Ascending aorta (tissue), 2 donors: ENCODE measurements around the gene OR51D1. TPM values are rescaled to one million over a fixed set of nuclear protein-coding genes. Genes with fewer than 3 reads are reported as not detected.
A peak's percentile ranks its signal among the peaks of the same experiment; 100 is the strongest.

Experiments used
- DNase-seq, 2 donors: peaks; one replicate each; pipeline ENCODE4 v3.0.0-alpha.2; 2019; ENCODE audit warnings: low spot score in 2 of 2
- H3K27ac ChIP-seq, 2 donors: fragments of 200-600 bp; sonication (generic); one replicate each; pipeline ENCODE4 v1.5.1; 2016 to 2017; ENCODE audit warnings: mild to moderate bottlenecking in 1 of 2
- H3K27me3 ChIP-seq: fragments of 200-600 bp; sonication (generic); one replicate; pipeline ENCODE4 v1.5.1; 2017
- H3K36me3 ChIP-seq, 2 donors: fragments of 200-600 bp; sonication (generic); one replicate each; pipeline ENCODE4 v1.5.1; 2016
- H3K4me1 ChIP-seq, 2 donors: fragments of 200-600 bp; sonication (generic); one replicate each; pipeline ENCODE4 v1.5.1; 2016 to 2017; ENCODE audit warnings: mild to moderate bottlenecking in 1 of 2
- H3K4me3 ChIP-seq, 2 donors: fragments of 200-600 bp; sonication (generic); one replicate each; pipeline ENCODE4 v1.5.1; 2016 to 2017; ENCODE audit warnings: mild to moderate bottlenecking in 1 of 2
- H3K9me3 ChIP-seq, 2 donors: fragments of 200-600 bp; sonication (generic); one replicate each; pipeline ENCODE4 v1.5.1; 2016
- intact Hi-C: fragments of 100-400 bp; cut with DNase I; formaldehyde crosslinking; loops from one replicate; pipeline ENCODE4 v1.15.1; 2023
- total RNA-seq: library from RNA; depleted of rRNA; stranded (reverse); fragments of >200 nt; gene quantifications from one replicate; pipeline ENCODE4 v1.1.0, GENCODE V29; 2016
- TF ChIP-seq, protein P1 (sequence below), 3 experiments: fragments of 200-600 bp in 2 of 3; fragments of 450-650 bp in 1 of 3; sonication (generic) in 2 of 3; IDR thresholded peaks; one replicate each; pipeline ENCODE4 v1.5.1; 2016 to 2019; ENCODE audit warnings: antibody characterized with exemption in 3 of 3, mild to moderate bottlenecking in 1 of 3, moderate library complexity in 1 of 3

Gene OR51D1, protein sequence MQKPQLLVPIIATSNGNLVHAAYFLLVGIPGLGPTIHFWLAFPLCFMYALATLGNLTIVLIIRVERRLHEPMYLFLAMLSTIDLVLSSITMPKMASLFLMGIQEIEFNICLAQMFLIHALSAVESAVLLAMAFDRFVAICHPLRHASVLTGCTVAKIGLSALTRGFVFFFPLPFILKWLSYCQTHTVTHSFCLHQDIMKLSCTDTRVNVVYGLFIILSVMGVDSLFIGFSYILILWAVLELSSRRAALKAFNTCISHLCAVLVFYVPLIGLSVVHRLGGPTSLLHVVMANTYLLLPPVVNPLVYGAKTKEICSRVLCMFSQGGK
- not detected for total RNA-seq

- H3K36me3 ChIP-seq = no peaks in the 10 kb centered on the region
- H3K27me3 ChIP-seq = no peaks in the 10 kb centered on the region
- TF ChIP-seq, protein P1, sequence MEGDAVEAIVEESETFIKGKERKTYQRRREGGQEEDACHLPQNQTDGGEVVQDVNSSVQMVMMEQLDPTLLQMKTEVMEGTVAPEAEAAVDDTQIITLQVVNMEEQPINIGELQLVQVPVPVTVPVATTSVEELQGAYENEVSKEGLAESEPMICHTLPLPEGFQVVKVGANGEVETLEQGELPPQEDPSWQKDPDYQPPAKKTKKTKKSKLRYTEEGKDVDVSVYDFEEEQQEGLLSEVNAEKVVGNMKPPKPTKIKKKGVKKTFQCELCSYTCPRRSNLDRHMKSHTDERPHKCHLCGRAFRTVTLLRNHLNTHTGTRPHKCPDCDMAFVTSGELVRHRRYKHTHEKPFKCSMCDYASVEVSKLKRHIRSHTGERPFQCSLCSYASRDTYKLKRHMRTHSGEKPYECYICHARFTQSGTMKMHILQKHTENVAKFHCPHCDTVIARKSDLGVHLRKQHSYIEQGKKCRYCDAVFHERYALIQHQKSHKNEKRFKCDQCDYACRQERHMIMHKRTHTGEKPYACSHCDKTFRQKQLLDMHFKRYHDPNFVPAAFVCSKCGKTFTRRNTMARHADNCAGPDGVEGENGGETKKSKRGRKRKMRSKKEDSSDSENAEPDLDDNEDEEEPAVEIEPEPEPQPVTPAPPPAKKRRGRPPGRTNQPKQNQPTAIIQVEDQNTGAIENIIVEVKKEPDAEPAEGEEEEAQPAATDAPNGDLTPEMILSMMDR (IDR thresholded peaks at IDR 0.05) = peak; percentile 41 to 83 (median 78)
- H3K4me3 ChIP-seq = peak within 1 kb of the TSS in 1 of 2 donors; percentile 44
- intact Hi-C loops = loop anchor here (5.0 kb wide), 1 partner anchor 1170 kb away; the partner anchor contains the start of gene OR52N2
- peak in 1 of 2 donors; percentile 72 for DNase-seq
- H3K4me1 ChIP-seq = peaks cover 0 to 2% of the 10 kb centered on the region in 2 donors
- no peak within 1 kb of the TSS for H3K27ac ChIP-seq
- H3K9me3 ChIP-seq = no peaks in the 10 kb centered on the region
Observed at GRCh38 chr11:4636962-4637661, at the start of gene OR51D1. Gene OR51D1 (plus strand): TSS chr11:4637477. CDS start chr11:4639791, 2,314 bp downstream.

- no peaks in the 10 kb centered on the region for H3K4me1 ChIP-seq
- TF ChIP-seq, protein P1 (IDR thresholded peaks at IDR 0.05) = no peak
- no peaks in the 10 kb centered on the region for H3K36me3 ChIP-seq
- intact Hi-C loops = no loop called here
- DNase-seq = no peak
- H3K27me3 ChIP-seq = no peaks in the 10 kb centered on the region
- H3K4me3 ChIP-seq = no peak overlapping the region
- H3K27ac ChIP-seq = no peak overlapping the region
- H3K9me3 ChIP-seq = no peaks in the 10 kb centered on the region
Observed at GRCh38 chr11:4589017-4589416, 48.3 kb upstream of the OR51D1 start.

DNA sequence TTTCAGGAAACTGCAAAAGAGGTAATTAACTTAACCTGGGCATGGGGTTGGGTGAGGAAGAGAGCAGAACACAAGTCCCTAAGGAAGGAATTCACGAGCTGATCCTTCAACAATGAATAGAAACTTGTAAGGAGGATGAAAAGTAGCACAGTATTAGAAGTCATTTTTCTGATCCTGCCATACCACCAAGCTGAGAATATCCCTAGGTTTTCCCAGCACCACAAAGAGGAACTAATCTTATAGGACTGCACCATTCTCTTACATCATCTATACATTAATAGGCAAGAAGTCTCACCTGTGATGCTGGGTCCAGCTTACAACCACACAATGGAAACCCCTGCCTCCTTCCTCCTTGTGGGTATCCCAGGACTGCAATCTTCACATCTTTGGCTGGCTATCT lies 43.5 kb upstream of the OR51D1 start, which contains the start of gene OR52I1:
TSS of gene OR52I1 (plus strand) at position 301 of the 400 bp plus-strand sequence. CDS start at position 301, 0 bp downstream.
- H3K9me3 ChIP-seq = no peaks in the 10 kb centered on the region
- H3K4me1 ChIP-seq = no peaks in the 10 kb centered on the region
- H3K27me3 ChIP-seq = no peaks in the 10 kb centered on the region
- intact Hi-C loops = no loop called here
- no peak within 1 kb of the TSS for H3K27ac ChIP-seq
- H3K4me3 ChIP-seq = no peak within 1 kb of the TSS
- no peak for DNase-seq
- TF ChIP-seq, protein P1 (IDR thresholded peaks at IDR 0.05) = no peak
- H3K36me3 ChIP-seq = peaks cover 2 to 13% of the 10 kb centered on the region in 2 donors

DNA sequence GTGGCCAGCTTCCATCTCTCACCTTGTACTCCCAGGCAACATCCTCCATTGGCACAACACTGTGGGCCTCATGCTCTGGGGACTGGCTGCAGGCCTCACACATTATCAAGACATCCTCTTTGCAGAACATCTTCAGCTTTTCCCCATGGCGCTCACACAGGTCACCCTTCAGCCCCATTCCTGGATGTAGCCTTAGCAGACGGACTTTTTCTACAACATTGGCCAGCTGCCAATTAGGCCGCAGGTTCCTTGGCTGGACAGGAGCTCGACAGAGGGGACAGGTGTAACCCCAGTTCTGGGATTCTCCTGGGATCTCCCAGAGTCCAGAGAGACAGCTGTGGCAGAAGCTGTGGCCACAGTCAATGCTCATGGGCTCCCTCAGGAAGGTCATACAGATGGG lies 32.2 kb upstream of the OR51D1 start:
- TF ChIP-seq, protein P1 (IDR thresholded peaks at IDR 0.05) = no peak
- H3K27ac ChIP-seq = no peak overlapping the region
- DNase-seq = no peak
- H3K4me1 ChIP-seq = peaks cover 0 to 10% of the 10 kb centered on the region in 2 donors
- H3K27me3 ChIP-seq = no peaks in the 10 kb centered on the region
- intact Hi-C loops = loop anchor here (5.0 to 10.0 kb wide), 4 partner anchors 508 to 1632 kb away; partner anchors contain the start of genes CNGA4, TRIM22, TRIM5 and TRIM6
- no peak overlapping the region for H3K4me3 ChIP-seq
- no peaks in the 10 kb centered on the region for H3K9me3 ChIP-seq
- peaks cover 28 to 45% of the 10 kb centered on the region in 2 donors for H3K36me3 ChIP-seq

DNA sequence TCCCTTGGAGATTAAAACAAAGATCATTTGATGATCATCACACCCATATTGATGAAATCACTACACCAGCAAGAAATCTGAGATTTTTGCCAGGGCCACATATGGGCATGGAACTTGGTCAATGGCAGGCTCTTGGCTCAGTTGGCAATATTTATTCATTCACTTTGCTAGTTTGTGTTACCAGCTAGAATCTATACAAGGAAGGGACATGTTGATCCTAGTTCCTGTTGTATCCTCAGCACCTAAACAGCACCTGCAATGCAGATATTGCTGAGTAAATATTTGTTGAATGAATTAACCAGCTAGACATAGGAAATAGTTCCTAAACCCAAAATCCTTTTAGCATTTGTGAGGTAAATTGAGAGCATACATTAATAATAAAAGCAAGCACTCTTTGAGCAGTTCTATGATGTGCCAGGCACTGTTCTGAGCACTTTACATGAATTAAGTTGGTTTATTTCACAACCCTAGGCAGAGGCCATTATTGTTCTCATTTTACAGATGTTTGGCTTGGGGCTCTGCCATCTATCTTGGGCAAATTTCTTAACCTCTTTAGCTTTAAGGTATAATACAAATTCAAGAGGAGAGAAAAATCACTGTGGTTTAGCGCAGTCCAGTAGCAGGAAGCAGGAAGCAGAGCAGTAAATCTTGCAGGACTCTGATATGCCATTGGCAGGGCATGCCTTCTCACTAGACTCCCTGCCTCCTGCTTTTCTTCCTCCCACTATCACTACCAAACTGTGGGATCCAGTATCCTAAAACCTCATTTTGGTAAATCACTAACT lies 30.9 kb upstream of the OR51D1 start:
- Histone ChIP-seq H3K4me3 (peak overlapping the region; percentile 70 to 88), H3K9me3 (no peaks in the 10 kb centered on the region), H3K4me1 (peaks cover 0 to 10% of the 10 kb centered on the region in 2 donors), H3K27me3 (no peaks in the 10 kb centered on the region), H3K27ac (no peak overlapping the region), H3K36me3 (peaks cover 14 to 31% of the 10 kb centered on the region in 2 donors)
- intact Hi-C loops = loop anchor here (5.0 to 10.0 kb wide), 4 partner anchors 509 to 1631 kb away; partner anchors contain the start of genes CNGA4, TRIM22, TRIM5 and TRIM6
- DNase-seq = no peak
- TF ChIP-seq, protein P1 (IDR thresholded peaks at IDR 0.05) = no peak
